HepG2 (cell line): ENCODE measurements around the gene CPT1C.

ENCODE experiments used
- EZH2 ChIP-seq: conservative IDR thresholded peaks from 2 replicates; pipeline ENCODE4 v1.6.1; 2012; ENCODE audit warnings: mild to moderate bottlenecking, low read depth, low read length, moderate library complexity
- KAT2B ChIP-seq: fragments of 150-350 bp; IDR thresholded peaks from 2 replicates; pipeline ENCODE4 v1.6.1; 2014; ENCODE audit warnings: low read depth, low read length, borderline replicate concordance
- PHF21A ChIP-seq: sonication (generic); formaldehyde crosslinking; IDR thresholded peaks from 2 replicates; pipeline ENCODE4 v1.5.0; 2020; ENCODE audit warnings: mild to moderate bottlenecking, missing genetic modification reagents
- PLRG1 ChIP-seq: fragments of 450-650 bp; conservative IDR thresholded peaks from 2 replicates; pipeline ENCODE4 v1.6.1; 2016
- POLR2A ChIP-seq, 2 experiments: IDR thresholded peaks; 2 replicates each; pipeline ENCODE4 v1.6.1; 2011; ENCODE audit warnings: low read depth in 2 of 2, low read length in 2 of 2, mild to moderate bottlenecking in 1 of 2, moderate library complexity in 1 of 2; ENCODE audit not compliant: insufficient read depth in 1 of 2
- RCOR2 ChIP-seq: IDR thresholded peaks from 2 replicates; pipeline ENCODE4 v1.6.1; 2016; ENCODE audit warnings: missing biosample characterization, missing genetic modification reagents
- ZFP41 ChIP-seq: sonication (generic); formaldehyde crosslinking; IDR thresholded peaks from 2 replicates; pipeline ENCODE4 v1.4.0; 2020; ENCODE audit warnings: mild to moderate bottlenecking, missing genetic modification reagents, borderline replicate concordance
- ZNF335 ChIP-seq: sonication (generic); formaldehyde crosslinking; IDR thresholded peaks from 2 replicates; pipeline ENCODE4 v1.4.0; 2020; ENCODE audit warnings: missing genetic modification reagents
- ZNF766 ChIP-seq: sonication (generic); formaldehyde crosslinking; IDR thresholded peaks from 2 replicates; pipeline ENCODE4 v1.5.0; 2020; ENCODE audit warnings: missing genetic modification reagents, borderline replicate concordance
- TF ChIP-seq, protein P1 (sequence below): sonication (generic); formaldehyde crosslinking; IDR thresholded peaks from 2 replicates; pipeline ENCODE4; 2020; ENCODE audit warnings: missing genetic modification reagents, mild to moderate bottlenecking, borderline replicate concordance
- TF ChIP-seq, protein P2 (sequence below): sonication (generic); formaldehyde crosslinking; IDR thresholded peaks from 2 replicates; pipeline ENCODE4 v1.4.0; 2020; ENCODE audit warnings: low read depth, mild to moderate bottlenecking, missing genetic modification reagents
- TF ChIP-seq, protein P3 (sequence below): sonication (generic); formaldehyde crosslinking; IDR thresholded peaks from 2 replicates; pipeline ENCODE4 v1.8.0; 2022; ENCODE audit warnings: missing genetic modification reagents, low read depth, mild to moderate bottlenecking, borderline replicate concordance
- TF ChIP-seq, protein P4 (sequence below): sonication (generic); formaldehyde crosslinking; IDR thresholded peaks from 2 replicates; pipeline ENCODE4 v1.4.0; 2020; ENCODE audit warnings: missing genetic modification reagents
- TF ChIP-seq, protein P5 (sequence below): sonication (generic); formaldehyde crosslinking; IDR thresholded peaks from 2 replicates; pipeline ENCODE4 v1.5.0; 2020; ENCODE audit warnings: mild to moderate bottlenecking, missing genetic modification reagents, borderline replicate concordance

DNA sequence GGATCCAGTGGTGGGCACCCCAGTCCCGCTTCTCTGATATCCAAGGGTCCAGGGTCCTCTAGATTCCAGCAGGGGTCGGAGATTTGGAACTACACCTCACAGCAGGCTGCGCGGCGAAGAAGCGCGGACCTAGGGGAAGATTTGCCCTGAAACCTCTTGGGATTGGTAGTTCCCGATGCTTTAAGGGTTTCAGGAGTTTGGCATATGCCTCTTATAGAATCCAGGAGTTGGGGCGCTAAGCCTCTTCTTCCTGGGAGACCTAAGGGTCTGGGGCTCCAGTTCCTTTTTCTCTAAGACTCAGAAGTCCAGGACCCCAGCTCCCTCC is 24.8 kb upstream of the CPT1C start:
- TF ChIP-seq EZH2 (no peak), KAT2B (no peak), PLRG1 (no peak), ZFP41 (CRISPR knock-in tag) (no peak), ZNF766 (CRISPR knock-in tag) (no peak), ZNF335 (CRISPR knock-in tag) (no peak), POLR2A (IDR thresholded peaks at IDR 0.05; ENCODE audit: insufficient read depth in 1 of 2, low read depth in 2 of 2, low read length in 2 of 2) (no peak), RCOR2 (CRISPR knock-in tag) (no peak), PHF21A (CRISPR knock-in tag) (no peak)
- TF ChIP-seq, protein P1, sequence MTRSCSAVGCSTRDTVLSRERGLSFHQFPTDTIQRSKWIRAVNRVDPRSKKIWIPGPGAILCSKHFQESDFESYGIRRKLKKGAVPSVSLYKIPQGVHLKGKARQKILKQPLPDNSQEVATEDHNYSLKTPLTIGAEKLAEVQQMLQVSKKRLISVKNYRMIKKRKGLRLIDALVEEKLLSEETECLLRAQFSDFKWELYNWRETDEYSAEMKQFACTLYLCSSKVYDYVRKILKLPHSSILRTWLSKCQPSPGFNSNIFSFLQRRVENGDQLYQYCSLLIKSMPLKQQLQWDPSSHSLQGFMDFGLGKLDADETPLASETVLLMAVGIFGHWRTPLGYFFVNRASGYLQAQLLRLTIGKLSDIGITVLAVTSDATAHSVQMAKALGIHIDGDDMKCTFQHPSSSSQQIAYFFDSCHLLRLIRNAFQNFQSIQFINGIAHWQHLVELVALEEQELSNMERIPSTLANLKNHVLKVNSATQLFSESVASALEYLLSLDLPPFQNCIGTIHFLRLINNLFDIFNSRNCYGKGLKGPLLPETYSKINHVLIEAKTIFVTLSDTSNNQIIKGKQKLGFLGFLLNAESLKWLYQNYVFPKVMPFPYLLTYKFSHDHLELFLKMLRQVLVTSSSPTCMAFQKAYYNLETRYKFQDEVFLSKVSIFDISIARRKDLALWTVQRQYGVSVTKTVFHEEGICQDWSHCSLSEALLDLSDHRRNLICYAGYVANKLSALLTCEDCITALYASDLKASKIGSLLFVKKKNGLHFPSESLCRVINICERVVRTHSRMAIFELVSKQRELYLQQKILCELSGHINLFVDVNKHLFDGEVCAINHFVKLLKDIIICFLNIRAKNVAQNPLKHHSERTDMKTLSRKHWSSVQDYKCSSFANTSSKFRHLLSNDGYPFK (CRISPR knock-in tag): no peak
- TF ChIP-seq, protein P2, sequence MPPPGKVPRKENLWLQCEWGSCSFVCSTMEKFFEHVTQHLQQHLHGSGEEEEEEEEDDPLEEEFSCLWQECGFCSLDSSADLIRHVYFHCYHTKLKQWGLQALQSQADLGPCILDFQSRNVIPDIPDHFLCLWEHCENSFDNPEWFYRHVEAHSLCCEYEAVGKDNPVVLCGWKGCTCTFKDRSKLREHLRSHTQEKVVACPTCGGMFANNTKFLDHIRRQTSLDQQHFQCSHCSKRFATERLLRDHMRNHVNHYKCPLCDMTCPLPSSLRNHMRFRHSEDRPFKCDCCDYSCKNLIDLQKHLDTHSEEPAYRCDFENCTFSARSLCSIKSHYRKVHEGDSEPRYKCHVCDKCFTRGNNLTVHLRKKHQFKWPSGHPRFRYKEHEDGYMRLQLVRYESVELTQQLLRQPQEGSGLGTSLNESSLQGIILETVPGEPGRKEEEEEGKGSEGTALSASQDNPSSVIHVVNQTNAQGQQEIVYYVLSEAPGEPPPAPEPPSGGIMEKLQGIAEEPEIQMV (CRISPR knock-in tag): no peak
- TF ChIP-seq, protein P3, sequence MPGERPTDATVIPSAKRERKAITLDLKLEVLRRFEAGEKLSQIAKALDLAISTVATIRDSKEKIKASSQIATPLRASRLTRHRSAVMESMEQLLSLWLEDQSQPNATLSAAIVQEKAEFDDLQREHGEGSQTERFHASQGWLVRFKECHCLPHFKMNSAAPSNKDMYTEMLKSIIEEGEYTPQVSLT: no peak
- TF ChIP-seq, protein P4, sequence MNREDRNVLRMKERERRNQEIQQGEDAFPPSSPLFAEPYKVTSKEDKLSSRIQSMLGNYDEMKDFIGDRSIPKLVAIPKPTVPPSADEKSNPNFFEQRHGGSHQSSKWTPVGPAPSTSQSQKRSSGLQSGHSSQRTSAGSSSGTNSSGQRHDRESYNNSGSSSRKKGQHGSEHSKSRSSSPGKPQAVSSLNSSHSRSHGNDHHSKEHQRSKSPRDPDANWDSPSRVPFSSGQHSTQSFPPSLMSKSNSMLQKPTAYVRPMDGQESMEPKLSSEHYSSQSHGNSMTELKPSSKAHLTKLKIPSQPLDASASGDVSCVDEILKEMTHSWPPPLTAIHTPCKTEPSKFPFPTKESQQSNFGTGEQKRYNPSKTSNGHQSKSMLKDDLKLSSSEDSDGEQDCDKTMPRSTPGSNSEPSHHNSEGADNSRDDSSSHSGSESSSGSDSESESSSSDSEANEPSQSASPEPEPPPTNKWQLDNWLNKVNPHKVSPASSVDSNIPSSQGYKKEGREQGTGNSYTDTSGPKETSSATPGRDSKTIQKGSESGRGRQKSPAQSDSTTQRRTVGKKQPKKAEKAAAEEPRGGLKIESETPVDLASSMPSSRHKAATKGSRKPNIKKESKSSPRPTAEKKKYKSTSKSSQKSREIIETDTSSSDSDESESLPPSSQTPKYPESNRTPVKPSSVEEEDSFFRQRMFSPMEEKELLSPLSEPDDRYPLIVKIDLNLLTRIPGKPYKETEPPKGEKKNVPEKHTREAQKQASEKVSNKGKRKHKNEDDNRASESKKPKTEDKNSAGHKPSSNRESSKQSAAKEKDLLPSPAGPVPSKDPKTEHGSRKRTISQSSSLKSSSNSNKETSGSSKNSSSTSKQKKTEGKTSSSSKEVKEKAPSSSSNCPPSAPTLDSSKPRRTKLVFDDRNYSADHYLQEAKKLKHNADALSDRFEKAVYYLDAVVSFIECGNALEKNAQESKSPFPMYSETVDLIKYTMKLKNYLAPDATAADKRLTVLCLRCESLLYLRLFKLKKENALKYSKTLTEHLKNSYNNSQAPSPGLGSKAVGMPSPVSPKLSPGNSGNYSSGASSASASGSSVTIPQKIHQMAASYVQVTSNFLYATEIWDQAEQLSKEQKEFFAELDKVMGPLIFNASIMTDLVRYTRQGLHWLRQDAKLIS (CRISPR knock-in tag): no peak
- TF ChIP-seq, protein P5, sequence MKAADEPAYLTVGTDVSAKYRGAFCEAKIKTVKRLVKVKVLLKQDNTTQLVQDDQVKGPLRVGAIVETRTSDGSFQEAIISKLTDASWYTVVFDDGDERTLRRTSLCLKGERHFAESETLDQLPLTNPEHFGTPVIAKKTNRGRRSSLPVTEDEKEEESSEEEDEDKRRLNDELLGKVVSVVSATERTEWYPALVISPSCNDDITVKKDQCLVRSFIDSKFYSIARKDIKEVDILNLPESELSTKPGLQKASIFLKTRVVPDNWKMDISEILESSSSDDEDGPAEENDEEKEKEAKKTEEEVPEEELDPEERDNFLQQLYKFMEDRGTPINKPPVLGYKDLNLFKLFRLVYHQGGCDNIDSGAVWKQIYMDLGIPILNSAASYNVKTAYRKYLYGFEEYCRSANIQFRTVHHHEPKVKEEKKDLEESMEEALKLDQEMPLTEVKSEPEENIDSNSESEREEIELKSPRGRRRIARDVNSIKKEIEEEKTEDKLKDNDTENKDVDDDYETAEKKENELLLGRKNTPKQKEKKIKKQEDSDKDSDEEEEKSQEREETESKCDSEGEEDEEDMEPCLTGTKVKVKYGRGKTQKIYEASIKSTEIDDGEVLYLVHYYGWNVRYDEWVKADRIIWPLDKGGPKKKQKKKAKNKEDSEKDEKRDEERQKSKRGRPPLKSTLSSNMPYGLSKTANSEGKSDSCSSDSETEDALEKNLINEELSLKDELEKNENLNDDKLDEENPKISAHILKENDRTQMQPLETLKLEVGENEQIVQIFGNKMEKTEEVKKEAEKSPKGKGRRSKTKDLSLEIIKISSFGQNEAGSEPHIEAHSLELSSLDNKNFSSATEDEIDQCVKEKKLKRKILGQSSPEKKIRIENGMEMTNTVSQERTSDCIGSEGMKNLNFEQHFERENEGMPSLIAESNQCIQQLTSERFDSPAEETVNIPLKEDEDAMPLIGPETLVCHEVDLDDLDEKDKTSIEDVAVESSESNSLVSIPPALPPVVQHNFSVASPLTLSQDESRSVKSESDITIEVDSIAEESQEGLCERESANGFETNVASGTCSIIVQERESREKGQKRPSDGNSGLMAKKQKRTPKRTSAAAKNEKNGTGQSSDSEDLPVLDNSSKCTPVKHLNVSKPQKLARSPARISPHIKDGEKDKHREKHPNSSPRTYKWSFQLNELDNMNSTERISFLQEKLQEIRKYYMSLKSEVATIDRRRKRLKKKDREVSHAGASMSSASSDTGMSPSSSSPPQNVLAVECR (CRISPR knock-in tag): no peak
